HG03196 (cell line): ENCODE results near the gene FOXG1.

ENCODE experiments used
- ATAC-seq: cut with Tn5 transposase; IDR thresholded peaks from one replicate; pipeline ENCODE4 v1.9.1; 2021; ENCODE audit not compliant: unreplicated experiment

FOXG1 gene

GRCh38 chr14:28766469-28766955 lies at the start of gene FOXG1:
Gene FOXG1, plus strand, starts transcription at chr14:28766787. Its CDS starts 493 bp downstream, at chr14:28767280.
- ATAC-seq: no peak

- ATAC-seq: no peak
Measured at GRCh38 chr14:28719130-28719529, 47.5 kb upstream of the FOXG1 start.

GRCh38 chr14:28731358-28731757 lies 35.2 kb upstream of the FOXG1 start:
- no peak for ATAC-seq

- no peak for ATAC-seq
Measured at GRCh38 chr14:28742171-28742846, 24.3 kb upstream of the FOXG1 start.

GRCh38 chr14:28744126-28744525 lies 22.5 kb upstream of the FOXG1 start:
- peak; percentile 75 for ATAC-seq

- no peak for ATAC-seq
Measured at GRCh38 chr14:28745176-28745575, 21.4 kb upstream of the FOXG1 start.

GRCh38 chr14:28746247-28746646 lies 20.3 kb upstream of the FOXG1 start:
- ATAC-seq: peak; percentile 71

GRCh38 chr14:28751467-28752058 lies 15.0 kb upstream of the FOXG1 start:
- peak; percentile 82 for ATAC-seq

GRCh38 chr14:28754209-28754985 lies 12.2 kb upstream of the FOXG1 start:
- no peak for ATAC-seq

- ATAC-seq: no peak
Measured at GRCh38 chr14:28755198-28755815, 11.3 kb upstream of the FOXG1 start.

GRCh38 chr14:28755884-28756268 lies 10.7 kb upstream of the FOXG1 start:
- no peak for ATAC-seq

GRCh38 chr14:28756269-28756883 lies 10.2 kb upstream of the FOXG1 start:
- ATAC-seq: no peak

- ATAC-seq: no peak
Measured at GRCh38 chr14:28756884-28757570, 9.6 kb upstream of the FOXG1 start.

GRCh38 chr14:28757786-28758185 lies 8.8 kb upstream of the FOXG1 start:
- ATAC-seq: no peak

- no peak for ATAC-seq
Measured at GRCh38 chr14:28758253-28758884, 8.2 kb upstream of the FOXG1 start.

GRCh38 chr14:28758885-28759652 lies 7.5 kb upstream of the FOXG1 start:
- no peak for ATAC-seq

- no peak for ATAC-seq
Measured at GRCh38 chr14:28759653-28760313, 6.8 kb upstream of the FOXG1 start.

- no peak for ATAC-seq
Measured at GRCh38 chr14:28760431-28760996, 6.1 kb upstream of the FOXG1 start.
